ENCODE results near the gene KRTAP9-6.
"Not testable (repeated sequence)": the region's sequence is repeated elsewhere in the genome, so short reads cannot be mapped to it uniquely, and the experiment has no call there.

The KRTAP9-6 gene

DNA sequence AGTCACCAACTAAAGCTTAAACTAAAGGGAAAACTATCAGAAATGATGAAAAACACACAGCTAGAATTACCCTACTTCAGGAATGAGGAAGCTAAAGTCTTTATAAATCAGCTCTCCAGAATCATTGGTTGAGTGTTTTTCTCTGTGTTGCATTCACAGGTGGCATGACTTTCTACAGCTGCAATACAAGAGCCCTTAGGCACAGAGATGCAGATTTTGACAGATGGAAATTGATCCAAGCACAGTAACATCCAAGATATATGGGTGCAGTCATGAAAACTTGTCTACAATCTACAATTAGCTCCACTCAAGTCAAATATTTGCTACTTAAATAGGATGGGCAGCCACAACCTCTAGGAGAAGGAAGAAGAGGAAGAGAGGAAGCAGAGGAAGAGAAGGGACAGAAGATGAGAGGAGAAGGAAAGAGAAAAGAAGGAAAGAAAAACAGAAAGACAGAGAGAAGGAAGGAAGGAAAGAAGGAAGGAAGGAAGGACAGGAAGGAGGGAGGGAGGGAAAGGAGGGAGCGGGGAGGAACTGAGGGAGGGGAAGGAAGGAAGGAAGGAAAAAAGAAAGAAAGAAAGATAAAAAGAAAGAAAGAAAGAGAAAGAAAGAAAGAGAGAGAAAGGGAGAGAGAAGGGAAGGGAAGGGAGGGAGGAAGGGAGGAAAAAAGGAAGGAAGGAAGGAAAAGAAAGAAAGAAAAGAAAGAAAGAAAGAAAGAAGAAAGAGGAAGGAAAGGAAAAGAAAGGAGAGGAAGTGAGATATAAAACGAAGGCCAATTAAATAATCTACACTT, 18.0 kb upstream of the KRTAP9-6 start:
- not testable (repeated sequence) for H3K4me1 ChIP-seq (ENCODE audit: control insufficient read depth, insufficient read depth, low read length, poor library complexity, severe bottlenecking); H3K27ac ChIP-seq (ENCODE audit: insufficient read depth, low read length, poor library complexity, severe bottlenecking); H3K9me3 ChIP-seq (ENCODE audit: control insufficient read depth, low read length); DNase-seq; H3K4me3 ChIP-seq (ENCODE audit: insufficient read depth, low read depth, low read length, poor library complexity, severe bottlenecking); H3K36me3 ChIP-seq (ENCODE audit: control insufficient read depth, insufficient read depth, low read length); H3K27me3 ChIP-seq (replicated peaks; ENCODE audit: control insufficient read depth, insufficient read depth, low read length, poor library complexity, severe bottlenecking)

DNA sequence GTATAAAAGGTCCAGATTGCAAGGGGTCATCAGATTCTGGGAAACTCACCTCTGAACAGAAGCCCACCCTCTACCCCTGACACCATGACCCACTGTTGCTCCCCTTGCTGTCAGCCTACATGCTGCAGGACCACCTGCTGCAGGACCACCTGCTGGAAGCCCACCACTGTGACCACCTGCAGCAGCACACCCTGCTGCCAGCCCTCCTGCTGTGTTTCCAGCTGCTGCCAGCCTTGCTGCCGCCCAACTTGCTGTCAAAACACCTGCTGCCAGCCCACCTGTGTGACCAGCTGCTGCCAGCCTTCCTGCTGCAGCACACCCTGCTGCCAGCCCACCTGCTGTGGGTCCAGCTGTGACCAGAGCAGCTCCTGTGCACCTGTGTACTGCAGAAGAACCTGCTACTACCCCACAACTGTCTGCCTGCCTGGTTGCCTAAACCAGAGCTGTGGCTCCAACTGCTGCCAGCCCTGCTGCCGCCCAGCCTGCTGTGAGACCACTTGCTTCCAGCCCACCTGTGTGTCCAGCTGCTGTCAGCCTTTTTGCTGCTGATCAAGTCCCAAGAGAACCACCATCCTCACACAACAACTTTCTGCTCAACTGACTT, 15.4 kb upstream of the KRTAP9-6 start, which contains the start of gene KRTAP9-4:
Gene KRTAP9-4, plus strand, starts transcription at position 51 of the 604 bp plus-strand sequence. Its CDS starts 34 bp downstream, at position 85.
- not testable (repeated sequence) for H3K36me3 ChIP-seq (ENCODE audit: control insufficient read depth, insufficient read depth, low read length); H3K4me3 ChIP-seq (ENCODE audit: insufficient read depth, low read depth, low read length, poor library complexity, severe bottlenecking); H3K9me3 ChIP-seq (ENCODE audit: control insufficient read depth, low read length); H3K27me3 ChIP-seq (replicated peaks; ENCODE audit: control insufficient read depth, insufficient read depth, low read length, poor library complexity, severe bottlenecking); H3K27ac ChIP-seq (ENCODE audit: insufficient read depth, low read length, poor library complexity, severe bottlenecking); DNase-seq; H3K4me1 ChIP-seq (ENCODE audit: control insufficient read depth, insufficient read depth, low read length, poor library complexity, severe bottlenecking)

- no peaks in the 10 kb centered on the region for H3K9me3 ChIP-seq (ENCODE audit: control insufficient read depth, low read length)
- H3K4me1 ChIP-seq (ENCODE audit: control insufficient read depth, insufficient read depth, low read length, poor library complexity, severe bottlenecking) = no peaks in the 10 kb centered on the region
- no peaks in the 10 kb centered on the region for H3K27me3 ChIP-seq (replicated peaks; ENCODE audit: control insufficient read depth, insufficient read depth, low read length, poor library complexity, severe bottlenecking)
- no peak overlapping the region for H3K4me3 ChIP-seq (ENCODE audit: insufficient read depth, low read depth, low read length, poor library complexity, severe bottlenecking)
- no peak overlapping the region for H3K27ac ChIP-seq (ENCODE audit: insufficient read depth, low read length, poor library complexity, severe bottlenecking)
- no peaks in the 10 kb centered on the region for H3K36me3 ChIP-seq (ENCODE audit: control insufficient read depth, insufficient read depth, low read length)
- no peak for DNase-seq
These were observed 13.9 kb upstream of the KRTAP9-6 start for GRCh38 chr17:41251261-41251660.

GRCh38 chr17:41254861-41255260, 10.3 kb upstream of the KRTAP9-6 start:
- Histone ChIP-seq H3K4me3 (ENCODE audit: insufficient read depth, low read depth, low read length, poor library complexity, severe bottlenecking) (no peak overlapping the region), H3K36me3 (ENCODE audit: control insufficient read depth, insufficient read depth, low read length) (no peaks in the 10 kb centered on the region), H3K27me3 (replicated peaks; ENCODE audit: control insufficient read depth, insufficient read depth, low read length, poor library complexity, severe bottlenecking) (no peaks in the 10 kb centered on the region), H3K27ac (ENCODE audit: insufficient read depth, low read length, poor library complexity, severe bottlenecking) (no peak overlapping the region), H3K4me1 (ENCODE audit: control insufficient read depth, insufficient read depth, low read length, poor library complexity, severe bottlenecking) (no peaks in the 10 kb centered on the region), H3K9me3 (ENCODE audit: control insufficient read depth, low read length) (no peaks in the 10 kb centered on the region)
- DNase-seq = no peak

DNA sequence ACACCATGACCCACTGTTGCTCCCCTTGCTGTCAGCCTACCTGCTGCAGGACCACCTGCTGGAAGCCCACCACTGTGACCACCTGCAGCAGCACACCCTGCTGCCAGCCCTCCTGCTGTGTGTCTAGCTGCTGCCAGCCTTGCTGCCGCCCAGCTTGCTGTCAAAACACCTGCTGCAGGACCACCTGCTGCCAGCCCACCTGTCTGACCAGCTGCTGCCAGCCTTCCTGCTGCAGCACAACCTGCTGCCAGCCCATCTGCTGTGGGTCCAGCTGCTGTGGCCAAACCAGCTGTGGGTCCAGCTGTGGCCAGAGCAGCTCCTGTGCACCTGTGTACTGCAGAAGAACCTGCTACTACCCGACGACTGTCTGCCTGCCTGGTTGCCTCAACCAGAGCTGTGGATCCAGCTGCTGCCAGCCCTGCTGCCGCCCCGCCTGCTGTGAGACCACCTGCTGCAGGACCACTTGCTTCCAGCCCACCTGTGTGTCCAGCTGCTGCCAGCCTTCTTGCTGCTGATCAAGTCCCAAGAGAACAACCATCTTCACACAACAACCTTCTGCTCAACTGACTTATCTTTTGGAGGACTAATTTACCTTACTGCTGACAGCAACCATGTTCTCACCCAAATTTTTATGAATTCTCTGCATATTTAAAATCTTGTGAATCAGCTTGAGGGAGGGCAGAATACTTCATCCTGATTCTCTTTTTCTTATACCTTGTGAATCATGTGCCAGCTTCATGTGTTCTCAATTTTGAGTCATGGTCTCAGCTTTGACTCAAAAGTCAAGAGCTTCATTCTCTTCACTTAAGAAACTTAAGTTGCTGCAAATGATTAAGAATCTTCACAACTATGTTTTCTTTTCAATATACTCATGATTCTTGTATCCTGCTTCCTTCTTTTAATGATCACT, 9.5 kb upstream of the KRTAP9-6 start, which contains the start of gene KRTAP9-9:
Gene KRTAP9-9, plus strand, starts transcription at position 4 of the 910 bp plus-strand sequence.
- H3K4me3 ChIP-seq (ENCODE audit: insufficient read depth, low read depth, low read length, poor library complexity, severe bottlenecking); H3K9me3 ChIP-seq (ENCODE audit: control insufficient read depth, low read length); H3K27ac ChIP-seq (ENCODE audit: insufficient read depth, low read length, poor library complexity, severe bottlenecking): not testable (repeated sequence)

GRCh38 chr17:41256291-41256685, 8.9 kb upstream of the KRTAP9-6 start:
- no peak for DNase-seq
- no peak overlapping the region for H3K4me3 ChIP-seq (ENCODE audit: insufficient read depth, low read depth, low read length, poor library complexity, severe bottlenecking)
- H3K27ac ChIP-seq (ENCODE audit: insufficient read depth, low read length, poor library complexity, severe bottlenecking) = no peak overlapping the region
- no peaks in the 10 kb centered on the region for H3K9me3 ChIP-seq (ENCODE audit: control insufficient read depth, low read length)
- H3K4me1 ChIP-seq (ENCODE audit: control insufficient read depth, insufficient read depth, low read length, poor library complexity, severe bottlenecking) = no peaks in the 10 kb centered on the region
- no peaks in the 10 kb centered on the region for H3K27me3 ChIP-seq (replicated peaks; ENCODE audit: control insufficient read depth, insufficient read depth, low read length, poor library complexity, severe bottlenecking)
- H3K36me3 ChIP-seq (ENCODE audit: control insufficient read depth, insufficient read depth, low read length) = no peaks in the 10 kb centered on the region

More for the DNA sequence above, 9.5 kb upstream of the KRTAP9-6 start, which contains the start of gene KRTAP9-9:
- not testable (repeated sequence) for DNase-seq; H3K36me3 ChIP-seq (ENCODE audit: control insufficient read depth, insufficient read depth, low read length); H3K4me1 ChIP-seq (ENCODE audit: control insufficient read depth, insufficient read depth, low read length, poor library complexity, severe bottlenecking); H3K27me3 ChIP-seq (replicated peaks; ENCODE audit: control insufficient read depth, insufficient read depth, low read length, poor library complexity, severe bottlenecking)

DNA sequence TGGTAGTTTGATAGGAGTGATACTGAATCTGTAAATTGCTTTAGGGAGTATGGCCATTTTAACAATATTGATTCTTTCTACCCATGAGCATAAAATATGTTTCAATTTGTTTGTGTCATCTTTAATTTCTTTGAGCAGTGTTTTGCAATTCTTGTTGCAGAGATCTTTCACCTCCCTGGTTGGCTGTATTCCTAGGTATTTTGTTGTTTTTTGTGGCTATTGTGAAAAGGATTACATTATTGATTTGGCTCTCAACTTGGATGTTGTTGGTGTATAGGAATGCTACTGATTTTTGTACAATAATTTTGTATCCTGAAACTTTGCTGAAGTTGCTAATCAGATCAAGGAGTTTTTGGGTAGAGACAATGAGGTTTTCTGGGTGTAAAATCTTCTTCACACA, 6.8 kb upstream of the KRTAP9-6 start:
- Histone ChIP-seq H3K4me3 (ENCODE audit: insufficient read depth, low read depth, low read length, poor library complexity, severe bottlenecking) (no peak overlapping the region), H3K27me3 (replicated peaks; ENCODE audit: control insufficient read depth, insufficient read depth, low read length, poor library complexity, severe bottlenecking) (no peaks in the 10 kb centered on the region), H3K4me1 (ENCODE audit: control insufficient read depth, insufficient read depth, low read length, poor library complexity, severe bottlenecking) (no peaks in the 10 kb centered on the region), H3K27ac (ENCODE audit: insufficient read depth, low read length, poor library complexity, severe bottlenecking) (no peak overlapping the region), H3K36me3 (ENCODE audit: control insufficient read depth, insufficient read depth, low read length) (no peaks in the 10 kb centered on the region), H3K9me3 (ENCODE audit: control insufficient read depth, low read length) (no peaks in the 10 kb centered on the region)
- no peak for DNase-seq

GRCh38 chr17:41263212-41263611, 2.0 kb upstream of the KRTAP9-6 start:
- H3K4me3 ChIP-seq (ENCODE audit: insufficient read depth, low read depth, low read length, poor library complexity, severe bottlenecking) = no peak overlapping the region

GRCh38 chr17:41264599-41264998, 579 bp upstream of the KRTAP9-6 start:
- Histone ChIP-seq H3K4me1 (ENCODE audit: control insufficient read depth, insufficient read depth, low read length, poor library complexity, severe bottlenecking) (no peaks in the 10 kb centered on the region), H3K27ac (ENCODE audit: insufficient read depth, low read length, poor library complexity, severe bottlenecking) (no peak overlapping the region), H3K9me3 (ENCODE audit: control insufficient read depth, low read length) (no peaks in the 10 kb centered on the region), H3K27me3 (replicated peaks; ENCODE audit: control insufficient read depth, insufficient read depth, low read length, poor library complexity, severe bottlenecking) (no peaks in the 10 kb centered on the region), H3K36me3 (ENCODE audit: control insufficient read depth, insufficient read depth, low read length) (no peaks in the 10 kb centered on the region), H3K4me3 (ENCODE audit: insufficient read depth, low read depth, low read length, poor library complexity, severe bottlenecking) (no peak overlapping the region)
- DNase-seq = no peak

More at GRCh38 chr17:41263212-41263611, 2.0 kb upstream of the KRTAP9-6 start:
- DNase-seq = no peak
- no peaks in the 10 kb centered on the region for H3K27me3 ChIP-seq (replicated peaks; ENCODE audit: control insufficient read depth, insufficient read depth, low read length, poor library complexity, severe bottlenecking)
- H3K9me3 ChIP-seq (ENCODE audit: control insufficient read depth, low read length) = no peaks in the 10 kb centered on the region
- H3K36me3 ChIP-seq (ENCODE audit: control insufficient read depth, insufficient read depth, low read length) = no peaks in the 10 kb centered on the region
- H3K27ac ChIP-seq (ENCODE audit: insufficient read depth, low read length, poor library complexity, severe bottlenecking) = no peak overlapping the region
- no peaks in the 10 kb centered on the region for H3K4me1 ChIP-seq (ENCODE audit: control insufficient read depth, insufficient read depth, low read length, poor library complexity, severe bottlenecking)

Measured in effector memory CD4-positive, alpha-beta T cell (primary cell).